Measurements from ENCODE around the gene LRRC25. TPM values are rescaled to one million over a fixed set of nuclear protein-coding genes. Genes with fewer than 3 reads are reported as not detected.

LRRC25 gene
- total RNA-seq, 1 experiment from 2014 or later, result 0.76 TPM

- Histone ChIP-seq H3K27me3 (ENCODE audit: control insufficient read depth, insufficient read depth, low read length) (peaks cover 15% of the 10 kb centered on the region), H3K36me3 (replicated peaks; ENCODE audit: control insufficient read depth, insufficient read depth, low read length) (no peaks in the 10 kb centered on the region), H3K4me3 (ENCODE audit: insufficient read depth, low read depth, low read length) (no peak overlapping the region)
- peak; percentile 51 for DNase-seq
Observed at GRCh38 chr19:18423258-18424020, 26.0 kb upstream of the LRRC25 start.

GRCh38 chr19:18422530-18423191, 25.2 kb upstream of the LRRC25 start:
- no peaks in the 10 kb centered on the region for H3K36me3 ChIP-seq (replicated peaks; ENCODE audit: control insufficient read depth, insufficient read depth, low read length)
- no peak overlapping the region for H3K4me3 ChIP-seq (ENCODE audit: insufficient read depth, low read depth, low read length)
- H3K27me3 ChIP-seq (ENCODE audit: control insufficient read depth, insufficient read depth, low read length), result peaks cover 22% of the 10 kb centered on the region
- no peak for DNase-seq

- Histone ChIP-seq H3K36me3 (replicated peaks; ENCODE audit: control insufficient read depth, insufficient read depth, low read length) (no peaks in the 10 kb centered on the region), H3K4me3 (ENCODE audit: insufficient read depth, low read depth, low read length) (no peak overlapping the region), H3K27me3 (ENCODE audit: control insufficient read depth, insufficient read depth, low read length) (peaks cover 22% of the 10 kb centered on the region)
- DNase-seq, result no peak
Observed at GRCh38 chr19:18421371-18421959, 24.0 kb upstream of the LRRC25 start.

- peaks cover 22% of the 10 kb centered on the region for H3K27me3 ChIP-seq (ENCODE audit: control insufficient read depth, insufficient read depth, low read length)
- H3K36me3 ChIP-seq (replicated peaks; ENCODE audit: control insufficient read depth, insufficient read depth, low read length), result no peaks in the 10 kb centered on the region
- H3K4me3 ChIP-seq (ENCODE audit: insufficient read depth, low read depth, low read length), result no peak overlapping the region
- no peak for DNase-seq
Observed at GRCh38 chr19:18420930-18421329, 23.5 kb upstream of the LRRC25 start.

GRCh38 chr19:18419699-18420460, 22.5 kb upstream of the LRRC25 start:
- Histone ChIP-seq H3K36me3 (replicated peaks; ENCODE audit: control insufficient read depth, insufficient read depth, low read length) (no peaks in the 10 kb centered on the region), H3K4me3 (ENCODE audit: insufficient read depth, low read depth, low read length) (peak overlapping the region; percentile 55), H3K27me3 (ENCODE audit: control insufficient read depth, insufficient read depth, low read length) (peaks cover 22% of the 10 kb centered on the region)
- peak; percentile 88 for DNase-seq

GRCh38 chr19:18419195-18419698, 21.8 kb upstream of the LRRC25 start, which contains the start of gene SSBP4:
TSS of gene SSBP4 (plus strand) at chr19:18419398. CDS start at chr19:18419649, 251 bp downstream.
- DNase-seq, result peak; percentile 98
- peaks cover 22% of the 10 kb centered on the region for H3K27me3 ChIP-seq (ENCODE audit: control insufficient read depth, insufficient read depth, low read length)
- H3K36me3 ChIP-seq (replicated peaks; ENCODE audit: control insufficient read depth, insufficient read depth, low read length), result no peaks in the 10 kb centered on the region
- H3K4me3 ChIP-seq (ENCODE audit: insufficient read depth, low read depth, low read length), result peak within 1 kb of the TSS; percentile 55

- no peaks in the 10 kb centered on the region for H3K36me3 ChIP-seq (replicated peaks; ENCODE audit: control insufficient read depth, insufficient read depth, low read length)
- peak; percentile 71 for DNase-seq
- peak overlapping the region; percentile 30 for H3K4me3 ChIP-seq (ENCODE audit: insufficient read depth, low read depth, low read length)
- H3K27me3 ChIP-seq (ENCODE audit: control insufficient read depth, insufficient read depth, low read length), result peaks cover 22% of the 10 kb centered on the region
Observed at GRCh38 chr19:18418483-18419194, 21.2 kb upstream of the LRRC25 start.

GRCh38 chr19:18418029-18418482, 20.6 kb upstream of the LRRC25 start:
- H3K36me3 ChIP-seq (replicated peaks; ENCODE audit: control insufficient read depth, insufficient read depth, low read length), result no peaks in the 10 kb centered on the region
- DNase-seq, result no peak
- H3K27me3 ChIP-seq (ENCODE audit: control insufficient read depth, insufficient read depth, low read length), result peaks cover 22% of the 10 kb centered on the region
- H3K4me3 ChIP-seq (ENCODE audit: insufficient read depth, low read depth, low read length), result peak overlapping the region; percentile 34

GRCh38 chr19:18417250-18418028, 20.0 kb upstream of the LRRC25 start:
- peak; percentile 97 for DNase-seq
- Histone ChIP-seq H3K4me3 (ENCODE audit: insufficient read depth, low read depth, low read length) (peak overlapping the region; percentile 58), H3K36me3 (replicated peaks; ENCODE audit: control insufficient read depth, insufficient read depth, low read length) (no peaks in the 10 kb centered on the region), H3K27me3 (ENCODE audit: control insufficient read depth, insufficient read depth, low read length) (peaks cover 22% of the 10 kb centered on the region)

GRCh38 chr19:18416778-18417249, 19.4 kb upstream of the LRRC25 start:
- Histone ChIP-seq H3K27me3 (ENCODE audit: control insufficient read depth, insufficient read depth, low read length) (peaks cover 22% of the 10 kb centered on the region), H3K36me3 (replicated peaks; ENCODE audit: control insufficient read depth, insufficient read depth, low read length) (no peaks in the 10 kb centered on the region), H3K4me3 (ENCODE audit: insufficient read depth, low read depth, low read length) (peak overlapping the region; percentile 58)
- peak; percentile 96 for DNase-seq

GRCh38 chr19:18415178-18415867, 17.9 kb upstream of the LRRC25 start:
- H3K27me3 ChIP-seq (ENCODE audit: control insufficient read depth, insufficient read depth, low read length), result peaks cover 19% of the 10 kb centered on the region
- no peak overlapping the region for H3K4me3 ChIP-seq (ENCODE audit: insufficient read depth, low read depth, low read length)
- DNase-seq, result peak; percentile 54
- no peaks in the 10 kb centered on the region for H3K36me3 ChIP-seq (replicated peaks; ENCODE audit: control insufficient read depth, insufficient read depth, low read length)

- no peaks in the 10 kb centered on the region for H3K36me3 ChIP-seq (replicated peaks; ENCODE audit: control insufficient read depth, insufficient read depth, low read length)
- H3K27me3 ChIP-seq (ENCODE audit: control insufficient read depth, insufficient read depth, low read length), result peaks cover 13% of the 10 kb centered on the region
- peak; percentile 58 for DNase-seq
- H3K4me3 ChIP-seq (ENCODE audit: insufficient read depth, low read depth, low read length), result no peak overlapping the region
Observed at GRCh38 chr19:18414504-18415177, 17.2 kb upstream of the LRRC25 start.

All from H7 (cell line).